GM21360 (cell line): ENCODE data around the gene CADPS.

Experiments used
- ATAC-seq: cut with Tn5 transposase; IDR thresholded peaks from one replicate; pipeline ENCODE4 v1.9.1; 2021; ENCODE audit warnings: mild to moderate bottlenecking, moderate library complexity; ENCODE audit not compliant: unreplicated experiment

CADPS gene

GRCh38 chr3:62873761-62874710 is 1.2 kb downstream of the CADPS start:
- no peak for ATAC-seq

DNA sequence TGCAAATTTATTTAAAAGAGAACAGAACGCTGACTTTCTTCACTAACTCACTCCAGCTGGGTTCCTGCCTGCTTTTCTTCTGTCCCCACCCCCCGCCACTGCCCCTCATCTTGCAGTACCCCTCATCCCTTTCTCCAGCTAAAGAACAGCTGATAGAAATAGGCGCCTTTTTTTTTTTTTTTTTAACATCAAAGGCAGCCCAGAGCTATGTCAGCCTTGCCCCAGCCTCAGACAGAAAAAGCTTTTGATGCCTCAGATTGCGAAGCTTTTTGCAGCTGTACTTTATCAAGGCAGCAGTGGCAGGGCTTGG is 1.8 kb downstream of the CADPS start:
- ATAC-seq: no peak

- ATAC-seq: no peak
Observed at GRCh38 chr3:62872318-62872717, 2.9 kb downstream of the CADPS start.

- no peak for ATAC-seq
Observed at GRCh38 chr3:62870321-62870720, 4.9 kb downstream of the CADPS start.

- no peak for ATAC-seq
Observed at GRCh38 chr3:62863648-62864047, 11.6 kb downstream of the CADPS start.

DNA sequence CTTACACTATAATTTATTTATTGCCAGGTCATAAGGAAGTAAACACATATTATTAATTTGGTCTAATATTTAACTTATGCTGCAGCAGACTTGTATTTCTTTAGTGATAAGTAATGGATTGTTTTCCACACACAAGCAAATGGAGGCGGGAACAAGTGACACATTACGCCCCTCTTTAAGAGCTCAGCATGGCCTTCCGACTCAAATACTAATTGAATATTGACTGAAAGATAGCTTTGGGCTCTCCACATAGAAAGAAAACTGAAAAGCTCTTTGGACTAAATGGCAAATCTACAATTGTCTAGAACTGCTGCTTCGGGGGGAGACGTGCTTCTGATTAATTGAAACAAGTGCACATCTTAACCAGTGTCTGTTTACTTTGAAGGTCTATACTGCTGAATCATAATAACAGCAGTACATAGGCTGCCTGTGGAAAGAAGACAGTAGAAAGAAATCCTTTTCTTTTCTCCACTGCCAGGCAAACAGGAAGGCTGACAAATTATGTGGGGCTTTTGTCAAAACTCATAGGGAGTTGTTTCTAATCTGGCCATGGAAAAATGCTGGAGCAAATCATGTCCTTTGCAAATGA is 15.9 kb downstream of the CADPS start:
- ATAC-seq: no peak

GRCh38 chr3:62845996-62846395 is 29.2 kb downstream of the CADPS start:
- no peak for ATAC-seq

DNA sequence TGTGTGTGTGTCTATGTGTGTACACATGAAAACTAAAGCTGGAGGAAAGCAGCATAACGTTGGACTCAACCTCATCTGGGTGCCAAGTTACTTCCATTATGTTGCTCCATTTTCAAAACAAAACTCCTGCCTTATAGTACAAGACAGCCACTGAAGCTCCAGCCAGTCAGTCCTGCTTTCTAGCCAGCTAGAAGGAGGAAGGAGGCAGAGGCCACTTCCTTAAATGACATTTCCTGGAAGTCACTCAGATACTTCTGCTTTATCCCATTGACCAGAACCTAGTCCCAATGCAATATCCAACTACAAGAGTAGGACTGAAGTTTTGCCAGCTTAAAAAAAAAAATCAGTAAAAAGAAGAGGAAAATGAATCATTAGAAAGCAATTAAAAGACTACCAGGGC is 31.7 kb downstream of the CADPS start:
- no peak for ATAC-seq

GRCh38 chr3:62839748-62840147 is 35.5 kb downstream of the CADPS start:
- no peak for ATAC-seq

- no peak for ATAC-seq
Observed at GRCh38 chr3:62837145-62837787, 38.0 kb downstream of the CADPS start.

- ATAC-seq: peak; percentile 89
Observed at GRCh38 chr3:62835554-62836236, 39.5 kb downstream of the CADPS start.

- ATAC-seq: no peak
Observed at GRCh38 chr3:62833538-62833937, 41.7 kb downstream of the CADPS start.

GRCh38 chr3:62832553-62832952 is 42.7 kb downstream of the CADPS start:
- ATAC-seq: no peak

GRCh38 chr3:62830727-62831322 is 44.4 kb downstream of the CADPS start:
- ATAC-seq: no peak

DNA sequence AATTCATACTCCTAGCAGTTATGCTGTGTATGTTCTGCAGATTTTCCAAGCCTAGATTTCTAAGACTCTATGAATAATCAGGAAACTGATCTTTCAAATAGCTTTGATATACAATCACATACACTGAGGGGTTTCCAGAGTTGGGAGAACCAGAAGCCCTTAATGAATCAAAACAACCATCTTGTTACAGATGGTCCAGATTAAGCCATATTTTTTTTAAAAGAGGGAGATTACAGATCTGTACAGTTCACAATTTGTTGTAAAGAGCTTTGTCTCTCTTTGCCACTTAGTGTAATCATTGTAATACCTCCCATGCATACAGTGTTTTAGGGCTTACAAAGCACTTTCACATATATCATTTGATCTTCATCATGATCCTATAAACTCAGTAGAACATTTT is 47.7 kb downstream of the CADPS start:
- ATAC-seq: no peak

DNA sequence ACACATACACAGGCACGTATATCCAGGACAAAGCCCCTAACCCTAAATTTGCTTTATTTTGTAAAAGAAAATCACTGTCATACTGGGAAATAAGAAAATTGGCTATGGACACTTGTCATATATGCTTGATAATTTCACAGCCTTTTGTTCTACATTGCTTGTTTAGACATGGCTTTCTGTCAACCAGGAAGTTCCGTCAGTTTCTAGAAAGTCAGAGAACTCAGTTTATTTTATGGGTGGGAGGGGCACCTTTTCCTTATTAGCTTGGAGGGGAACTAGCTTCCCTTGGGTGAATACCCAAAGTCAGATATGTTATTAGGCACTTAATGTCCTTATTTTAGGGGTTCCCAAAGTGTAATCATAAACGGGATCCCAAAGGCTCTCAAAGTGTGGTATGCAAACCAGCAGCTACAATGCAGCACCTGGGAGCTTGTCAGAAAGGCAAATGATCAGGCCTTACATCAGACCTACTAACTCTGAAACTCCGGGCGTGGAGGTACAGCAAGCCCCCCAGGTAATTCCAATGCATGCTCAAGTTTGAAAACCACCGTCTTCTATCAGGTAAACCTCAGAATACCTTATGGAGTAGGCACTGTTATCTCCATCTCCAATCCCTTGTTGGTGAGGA is 50.1 kb downstream of the CADPS start:
- ATAC-seq: no peak

DNA sequence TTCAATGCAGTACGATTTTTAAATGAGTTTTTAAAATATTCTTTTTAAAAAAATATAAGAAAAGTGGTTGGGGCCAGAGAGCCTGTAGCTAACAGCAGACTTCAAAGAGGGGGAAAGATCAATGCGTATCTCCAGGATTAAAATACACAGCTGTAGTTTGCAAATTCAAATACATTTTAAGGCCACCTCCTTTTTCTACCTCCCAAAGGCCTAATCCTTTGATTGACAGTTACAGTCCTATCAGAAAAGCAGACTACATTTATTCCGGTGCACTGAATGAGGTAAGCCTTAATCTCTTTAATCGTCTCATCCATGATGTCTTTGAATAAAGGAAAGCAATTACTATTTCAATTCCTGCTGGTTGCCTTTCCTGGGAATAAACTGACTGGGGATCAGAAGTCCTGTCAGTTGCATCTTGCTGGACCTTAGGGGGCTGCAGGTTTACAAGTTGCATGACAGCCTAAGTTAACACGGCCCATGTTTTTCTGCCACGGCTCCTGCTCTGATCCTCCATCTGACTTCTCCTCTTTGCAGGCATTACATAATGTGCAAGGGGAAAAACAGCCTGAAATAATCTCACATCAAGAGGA is 51.7 kb downstream of the CADPS start:
- no peak for ATAC-seq

- ATAC-seq: no peak
Observed at GRCh38 chr3:62822905-62823304, 52.3 kb downstream of the CADPS start.

DNA sequence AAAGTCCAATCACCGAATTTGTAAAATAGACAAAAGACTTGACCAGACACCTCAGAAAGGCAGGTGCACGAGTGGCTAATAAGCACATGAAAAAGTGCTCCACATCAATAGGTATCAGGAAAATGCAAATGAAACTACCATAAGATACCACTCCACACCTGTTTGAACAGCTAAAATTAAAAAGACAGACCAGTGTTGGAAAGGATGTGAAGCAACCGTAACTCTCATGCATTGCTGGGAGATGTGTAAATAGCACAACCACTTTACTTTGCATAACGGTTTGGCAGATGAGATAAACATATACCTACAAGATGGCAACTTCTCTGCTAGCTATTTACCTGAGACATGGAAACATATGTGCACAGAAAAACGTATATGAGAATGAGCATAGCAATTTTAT is 56.9 kb downstream of the CADPS start:
- ATAC-seq: peak; percentile 84

GRCh38 chr3:62817678-62818077 is 57.5 kb downstream of the CADPS start:
- ATAC-seq: no peak
